IMR-90 (cell line): ENCODE measurements around the gene ABCA9. TPM values are rescaled to one million over a fixed set of nuclear protein-coding genes. Genes with fewer than 3 reads are reported as not detected.

Experiments
- ATAC-seq: fragments of 200-7000 bp; cut with Tn5 transposase; 2 replicates; pipeline ENCODE4 v1.9.1; 2020; ENCODE audit warnings: low read depth, mild to moderate bottlenecking, moderate library complexity
- BruUV-seq: library from RNA; stranded (reverse); fragments of 400-500 nt; replicated peaks from 2 replicates; lab custom pipeline; 2021; lab: Mats Ljungman, UMichigan
- CTCF ChIA-PET: fragments of 300-600 bp; formaldehyde crosslinking; extraction: SDS; loops from one replicate; lab custom pipeline; 2021; ENCODE audit warnings: antibody characterized with exemption; lab: Yijun Ruan, JAX
- POLR2A ChIA-PET: fragments of 300-600 bp; sonication (Branson Sonifier 250); formaldehyde crosslinking; loops from one replicate; lab custom pipeline; 2022; ENCODE audit warnings: antibody characterized with exemption; ENCODE audit not compliant: unreplicated experiment; lab: Charles Lee
- DNase-seq: peaks from one replicate; pipeline ENCODE4 v3.0.0; 2013
- H2AFZ ChIP-seq: replicated peaks from 2 replicates; pipeline ENCODE3; 2013; ENCODE audit warnings: low read length, mild to moderate bottlenecking; ENCODE audit not compliant: poor library complexity
- H2AK5ac ChIP-seq: 2 replicates; pipeline ENCODE4 v1.6.1; 2013; ENCODE audit warnings: low read depth, low read length, inconsistent platforms
- H2AK9ac ChIP-seq: replicated peaks from 2 replicates; pipeline ENCODE3; 2013; ENCODE audit warnings: mild to moderate bottlenecking, low read depth, low read length, moderate library complexity; ENCODE audit not compliant: poor library complexity
- H2BK120ac ChIP-seq: 2 replicates; pipeline ENCODE4 v1.6.1; 2013; ENCODE audit warnings: low read depth, low read length, inconsistent platforms
- H2BK15ac ChIP-seq: 3 replicates; pipeline ENCODE4 v1.6.1; 2013; ENCODE audit warnings: low read depth, low read length, inconsistent platforms
- H2BK20ac ChIP-seq: 2 replicates; pipeline ENCODE4 v1.6.1; 2013; ENCODE audit warnings: low read depth, mild to moderate bottlenecking, inconsistent platforms, low read length, moderate library complexity
- H2BK5ac ChIP-seq: 2 replicates; pipeline ENCODE4 v1.6.1; 2013; ENCODE audit warnings: mild to moderate bottlenecking, low read depth, low read length, inconsistent platforms; ENCODE audit not compliant: poor library complexity, severe bottlenecking
- H3K14ac ChIP-seq: replicated peaks from 2 replicates; pipeline ENCODE4 v1.6.1; 2013; ENCODE audit warnings: low read depth, low read length, inconsistent platforms
- H3K18ac ChIP-seq: 2 replicates; pipeline ENCODE4 v1.6.1; 2013; ENCODE audit warnings: low read depth, low read length, control low read depth
- H3K23ac ChIP-seq: 2 replicates; pipeline ENCODE4 v1.6.1; 2013; ENCODE audit warnings: low read depth, low read length, inconsistent platforms
- H3K27ac ChIP-seq: 2 replicates; pipeline ENCODE4 v1.5.1; 2013; ENCODE audit warnings: mild to moderate bottlenecking, control low read depth, low read length; ENCODE audit not compliant: insufficient read depth
- H3K27me3 ChIP-seq: 2 replicates; pipeline ENCODE4 v1.6.1; 2013; ENCODE audit warnings: low read length; ENCODE audit not compliant: control insufficient read depth, insufficient read depth
- H3K36me3 ChIP-seq: 2 replicates; pipeline ENCODE4 v1.6.1; 2013; ENCODE audit warnings: low read length, mixed read lengths; ENCODE audit not compliant: control insufficient read depth, insufficient read depth
- H3K4ac ChIP-seq: 2 replicates; pipeline ENCODE4 v1.6.1; 2013; ENCODE audit warnings: low read depth, low read length, inconsistent platforms
- H3K4me1 ChIP-seq: 2 replicates; pipeline ENCODE4 v1.6.1; 2013; ENCODE audit warnings: low read length, mixed read lengths; ENCODE audit not compliant: control insufficient read depth, insufficient read depth
- H3K4me2 ChIP-seq: 2 replicates; pipeline ENCODE4 v1.6.1; 2013; ENCODE audit warnings: low read depth, mild to moderate bottlenecking, control low read depth, low read length, moderate library complexity
- H3K4me3 ChIP-seq: 2 replicates; pipeline ENCODE4 v1.5.1; 2013; ENCODE audit warnings: low read depth, mild to moderate bottlenecking, control low read depth, low read length, moderate library complexity; ENCODE audit not compliant: insufficient read depth
- H3K56ac ChIP-seq: 2 replicates; pipeline ENCODE4 v1.6.1; 2013; ENCODE audit warnings: low read length, inconsistent platforms; ENCODE audit not compliant: insufficient read depth; ENCODE audit errors: extremely low read depth
- H3K79me1 ChIP-seq, 2 experiments: 2 replicates each; pipeline ENCODE4 v1.6.1; 2013; ENCODE audit warnings: low read length in 2 of 2, inconsistent platforms in 1 of 2, low read depth in 1 of 2
- H3K9ac ChIP-seq: 2 replicates; pipeline ENCODE4 v1.6.1; 2013; ENCODE audit warnings: low read depth, low read length, control low read depth
- H3K9me1 ChIP-seq: 2 replicates; pipeline ENCODE4 v1.6.1; 2013; ENCODE audit warnings: low read length, inconsistent platforms; ENCODE audit not compliant: insufficient read depth
- H3K9me3 ChIP-seq: 2 replicates; pipeline ENCODE4 v1.6.1; 2013; ENCODE audit warnings: low read length; ENCODE audit not compliant: control insufficient read depth, insufficient read depth
- H4K20me1 ChIP-seq: 2 replicates; pipeline ENCODE4 v1.6.1; 2013; ENCODE audit warnings: low read length, inconsistent platforms; ENCODE audit not compliant: insufficient read depth
- H4K5ac ChIP-seq: 2 replicates; pipeline ENCODE4 v1.6.1; 2013; ENCODE audit warnings: mild to moderate bottlenecking, low read depth, low read length, control low read depth
- H4K8ac ChIP-seq, 2 experiments: 2 replicates each; pipeline ENCODE4 v1.6.1; 2013; ENCODE audit warnings: low read depth in 2 of 2, low read length in 2 of 2, control low read depth in 1 of 2, inconsistent platforms in 1 of 2
- H4K91ac ChIP-seq: 2 replicates; pipeline ENCODE4 v1.6.1; 2013; ENCODE audit warnings: low read depth, low read length, inconsistent platforms; ENCODE audit not compliant: insufficient read depth
- FOS ChIP-seq: fragments of 150-350 bp; IDR thresholded peaks from 2 replicates; pipeline ENCODE4 v1.6.1; 2016; ENCODE audit warnings: low read depth, low read length
- MAFK ChIP-seq: IDR thresholded peaks from 2 replicates; pipeline ENCODE4 v1.6.1; 2012; ENCODE audit warnings: low read depth, low read length, improper control_type of control experiment
- RFX5 ChIP-seq: IDR thresholded peaks from 2 replicates; pipeline ENCODE4 v1.8.0; 2012; ENCODE audit warnings: low read depth, mild to moderate bottlenecking, low read length, moderate library complexity
- dilution Hi-C: fragments of 300-500 bp; cut with HindIII; formaldehyde crosslinking; loops from one replicate; pipeline ENCODE4 v1.14.3; 2018; ENCODE audit warnings: low sequenced_read_pairs; ENCODE audit not compliant: unreplicated experiment
- in situ Hi-C: fragments of 300-500 bp; cut with MboI; formaldehyde crosslinking; loops from 3 replicates; pipeline ENCODE4 v1.14.3; 2019; ENCODE audit warnings: low sequenced_read_pairs, inconsistent platforms, mixed read lengths
- intact Hi-C: fragments of 100-400 bp; cut with micrococcal nuclease; formaldehyde crosslinking; loops from 2 replicates; pipeline ENCODE4 v1.10.0; 2022
- polyA plus RNA-seq, 3 experiments: library from polyadenylated mRNA; depleted of rRNA; stranded (reverse); fragments of >200 nt; gene quantifications; 2 replicates each; pipeline ENCODE4 v1.2.3, GENCODE V29; 2012; ENCODE audit warnings: low replicate concordance in 1 of 3
- total RNA-seq: library from RNA; depleted of rRNA; stranded (reverse); fragments of >200 nt; gene quantifications from 2 replicates; pipeline ENCODE4 v1.2.3, GENCODE V29; 2012
- TF ChIP-seq, protein P1 (sequence below): fragments of 150-350 bp; IDR thresholded peaks from 2 replicates; pipeline ENCODE4 v1.6.1; 2016; ENCODE audit warnings: low read depth, mild to moderate bottlenecking, low read length, moderate library complexity, borderline replicate concordance

The ABCA9 gene
- total and polyA plus RNA-seq, 2 of the 4 experiments (the other 2 are of a cell fraction) = under 0.01 TPM; not detected in 1

DNA sequence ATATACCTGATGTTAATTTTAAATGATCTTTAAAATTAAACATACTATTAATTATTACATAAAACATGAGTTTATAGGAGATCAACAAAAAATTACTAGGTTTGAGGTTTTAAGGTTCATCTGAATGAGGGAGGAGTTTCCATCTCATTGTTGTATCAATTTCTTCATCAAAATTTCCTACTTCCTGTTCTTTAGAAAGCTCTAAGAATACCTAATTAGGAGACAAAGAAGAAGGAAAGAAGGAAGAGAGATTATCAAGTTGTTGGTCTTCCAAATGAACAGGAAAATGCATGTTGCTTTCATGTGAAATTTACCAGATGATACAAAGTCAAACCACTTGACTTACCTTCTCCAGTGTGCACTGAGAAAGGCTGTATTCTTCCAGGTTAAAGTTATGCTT is 18.1 kb upstream of the ABCA9 start:
- H3K23ac ChIP-seq = no peak overlapping the region
- H3K27ac ChIP-seq = no peak overlapping the region
- H3K9ac ChIP-seq = no peak overlapping the region
- no peak overlapping the region for H2BK120ac ChIP-seq
- H3K4ac ChIP-seq = no peak overlapping the region
- no peaks in the 10 kb centered on the region for H3K79me1 ChIP-seq
- H3K4me1 ChIP-seq = no peaks in the 10 kb centered on the region
- H2AK9ac ChIP-seq = no peak overlapping the region
- no peak for ATAC-seq
- H2BK5ac ChIP-seq = no peak overlapping the region
- H4K8ac ChIP-seq = no peak overlapping the region
- peaks cover 6% of the 10 kb centered on the region for H3K9me3 ChIP-seq
- no peak overlapping the region for H3K56ac ChIP-seq
- no peak overlapping the region for H3K4me2 ChIP-seq
- no TSS peak for BruUV-seq
- no peaks in the 10 kb centered on the region for H3K9me1 ChIP-seq
- H3K18ac ChIP-seq = no peak overlapping the region
- CTCF ChIA-PET = no interaction called here
- no peak for TF ChIP-seq MAFK
- TF ChIP-seq RFX5 = no peak
- TF ChIP-seq FOS = no peak
- TF ChIP-seq, protein P1, sequence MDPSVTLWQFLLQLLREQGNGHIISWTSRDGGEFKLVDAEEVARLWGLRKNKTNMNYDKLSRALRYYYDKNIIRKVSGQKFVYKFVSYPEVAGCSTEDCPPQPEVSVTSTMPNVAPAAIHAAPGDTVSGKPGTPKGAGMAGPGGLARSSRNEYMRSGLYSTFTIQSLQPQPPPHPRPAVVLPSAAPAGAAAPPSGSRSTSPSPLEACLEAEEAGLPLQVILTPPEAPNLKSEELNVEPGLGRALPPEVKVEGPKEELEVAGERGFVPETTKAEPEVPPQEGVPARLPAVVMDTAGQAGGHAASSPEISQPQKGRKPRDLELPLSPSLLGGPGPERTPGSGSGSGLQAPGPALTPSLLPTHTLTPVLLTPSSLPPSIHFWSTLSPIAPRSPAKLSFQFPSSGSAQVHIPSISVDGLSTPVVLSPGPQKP = no peak
- no peak overlapping the region for H4K5ac ChIP-seq
- H2AK5ac ChIP-seq = no peak overlapping the region
- intact Hi-C loops = no loop called here
- no peaks in the 10 kb centered on the region for H3K36me3 ChIP-seq
- POLR2A ChIA-PET = no interaction called here
- H3K4me3 ChIP-seq = no peak overlapping the region
- no peaks in the 10 kb centered on the region for H3K27me3 ChIP-seq
- in situ Hi-C loops = no loop called here
- H2AFZ ChIP-seq = no peak overlapping the region
- H2BK20ac ChIP-seq = no peak overlapping the region
- H3K14ac ChIP-seq = no peak overlapping the region
- dilution Hi-C loops = no loop called here
- no peak overlapping the region for H4K91ac ChIP-seq
- H2BK15ac ChIP-seq = no peak overlapping the region
- no peaks in the 10 kb centered on the region for H4K20me1 ChIP-seq
- no peak for DNase-seq
